ENCODE measurements around the gene VTI1A. TPM values are rescaled to one million over a fixed set of nuclear protein-coding genes. Genes with fewer than 3 reads are reported as not detected.
A peak's percentile ranks its signal among the peaks of the same experiment; 100 is the strongest.

VTI1A gene
- total RNA-seq, 1 donor from 2014 or later: 29.7 TPM

GRCh38 chr10:112799726-112800510, 352.9 kb downstream of the VTI1A start:
- Histone ChIP-seq H3K27ac (no peak overlapping the region), H3K4me1 (no peaks in the 10 kb centered on the region), H3K9me3 (no peaks in the 10 kb centered on the region), H3K27me3 (no peaks in the 10 kb centered on the region), H3K4me3 (no peak overlapping the region), H3K36me3 (no peaks in the 10 kb centered on the region)
- no peak for TF ChIP-seq CTCF (IDR thresholded peaks at IDR 0.05)
- no peak for DNase-seq
- no peak for ATAC-seq
- intact Hi-C loops (cut with DNase I): no loop called here

- Histone ChIP-seq H3K36me3 (no peaks in the 10 kb centered on the region), H3K4me1 (no peaks in the 10 kb centered on the region), H3K27me3 (no peaks in the 10 kb centered on the region), H3K4me3 (no peak overlapping the region), H3K27ac (no peak overlapping the region), H3K9me3 (no peaks in the 10 kb centered on the region)
- ATAC-seq: no peak
- TF ChIP-seq CTCF (IDR thresholded peaks at IDR 0.05): no peak
- intact Hi-C loops (cut with DNase I): no loop called here
- no peak for DNase-seq
These were observed 354.0 kb downstream of the VTI1A start for GRCh38 chr10:112801004-112801403.

GRCh38 chr10:112801748-112802147, 354.7 kb downstream of the VTI1A start:
- H3K9me3 ChIP-seq: no peaks in the 10 kb centered on the region

GRCh38 chr10:112802411-112803022, 355.5 kb downstream of the VTI1A start:
- intact Hi-C loops (cut with DNase I): no loop called here
- H3K9me3 ChIP-seq: no peaks in the 10 kb centered on the region
- ATAC-seq (no peak), DNase-seq (no peak)
- H3K4me3 ChIP-seq: no peak overlapping the region
- TF ChIP-seq CTCF (IDR thresholded peaks at IDR 0.05): no peak
- no peaks in the 10 kb centered on the region for H3K27me3 ChIP-seq
- no peaks in the 10 kb centered on the region for H3K36me3 ChIP-seq
- H3K4me1 ChIP-seq: no peaks in the 10 kb centered on the region
- no peak overlapping the region for H3K27ac ChIP-seq

More at GRCh38 chr10:112801748-112802147, 354.7 kb downstream of the VTI1A start:
- Histone ChIP-seq H3K27ac (no peak overlapping the region), H3K36me3 (no peaks in the 10 kb centered on the region), H3K27me3 (no peaks in the 10 kb centered on the region), H3K4me1 (no peaks in the 10 kb centered on the region), H3K4me3 (no peak overlapping the region)
- intact Hi-C loops (cut with DNase I): no loop called here
- DNase-seq (no peak), ATAC-seq (no peak)
- no peak for TF ChIP-seq CTCF (IDR thresholded peaks at IDR 0.05)

- no peak for TF ChIP-seq CTCF (IDR thresholded peaks at IDR 0.05)
- Histone ChIP-seq H3K9me3 (no peaks in the 10 kb centered on the region), H3K27ac (no peak overlapping the region), H3K27me3 (no peaks in the 10 kb centered on the region), H3K4me1 (no peaks in the 10 kb centered on the region), H3K4me3 (no peak overlapping the region), H3K36me3 (no peaks in the 10 kb centered on the region)
- intact Hi-C loops (cut with DNase I): no loop called here
- ATAC-seq (peak; percentile 18), DNase-seq (no peak)
These were observed 357.0 kb downstream of the VTI1A start for GRCh38 chr10:112803961-112804401.

Measured in upper lobe of right lung (tissue), 1 donor.